Prostate gland (tissue), 2 donors: ENCODE results near the gene AMBP. TPM values are rescaled to one million over a fixed set of nuclear protein-coding genes. Genes with fewer than 3 reads are reported as not detected.
A peak's percentile ranks its signal among the peaks of the same experiment; 100 is the strongest.
"Not testable (repeated sequence)": the region's sequence is repeated elsewhere in the genome, so short reads cannot be mapped to it uniquely, and the experiment has no call there.

ENCODE experiments used
- DNase-seq: peaks from one replicate; pipeline ENCODE4 v3.0.0-alpha.2; 2019; ENCODE audit warnings: low spot score
- H3K27ac ChIP-seq, 2 donors: fragments of 200-600 bp; sonication (generic); 2 replicates each; pipeline ENCODE4 v1.5.1; 2017 to 2019
- H3K27me3 ChIP-seq: fragments of 200-600 bp; sonication (generic); replicated peaks from 2 replicates; pipeline ENCODE4 v1.5.1; 2019; ENCODE audit not compliant: insufficient read depth
- H3K36me3 ChIP-seq, 2 donors: fragments of 200-600 bp; sonication (generic); 1 replicate in 1 of 2; 2 replicates in 1 of 2; pipeline versions ENCODE4 v1.5.1 to v1.8.1; 2017 to 2019
- H3K4me1 ChIP-seq: fragments of 200-600 bp; sonication (generic); replicated peaks from 2 replicates; pipeline ENCODE4 v1.5.1; 2019
- H3K4me3 ChIP-seq, 2 donors: fragments of 200-600 bp; sonication (generic); 2 replicates each; pipeline ENCODE4 v1.5.1; 2017 to 2019
- H3K9me3 ChIP-seq: fragments of 200-600 bp; sonication (generic); 2 replicates; pipeline ENCODE4 v1.5.1; 2017
- POLR2A ChIP-seq: fragments of 450-650 bp; IDR thresholded peaks from one replicate; pipeline ENCODE4 v1.6.1; 2016; ENCODE audit warnings: antibody characterized with exemption, mild to moderate bottlenecking
- POLR2AphosphoS5 ChIP-seq: sonication (generic); formaldehyde crosslinking; IDR thresholded peaks from one replicate; pipeline ENCODE4 v1.6.1; 2017; ENCODE audit warnings: antibody characterized with exemption
- WGBS: methylation state at CpG from one replicate; pipeline ENCODE4 v1.1.5; 2018; 5-methylcytosine and 5-hydroxymethylcytosine counted together
- intact Hi-C: fragments of 100-400 bp; cut with DNase I; formaldehyde crosslinking; loops from one replicate; pipeline ENCODE4 v1.14.2; 2022
- total RNA-seq, 2 donors: library from RNA; depleted of rRNA; stranded (reverse); fragments of >200 nt; gene quantifications; one replicate each; pipeline ENCODE4 v1.1.0, GENCODE V29; 2016
- TF ChIP-seq, protein P1 (sequence below), 4 experiments: fragments of 200-600 bp in 2 of 4; fragments of 450-650 bp in 2 of 4; sonication (generic) in 2 of 4; IDR thresholded peaks; 1 replicate in 3 of 4; 2 replicates in 1 of 4; pipeline ENCODE4 v1.5.1; 2016 to 2019; ENCODE audit warnings: antibody characterized with exemption in 4 of 4, mild to moderate bottlenecking in 2 of 4, moderate library complexity in 2 of 4

AMBP gene
- total RNA-seq, 2 donors from 2014 or later: 0.23 to 1.5 TPM

GRCh38 chr9:114047717-114048116 is 30.4 kb downstream of the AMBP start:
- no peaks in the 10 kb centered on the region for H3K9me3 ChIP-seq
- no peak for DNase-seq
- H3K27ac ChIP-seq: no peak overlapping the region
- intact Hi-C loops: no loop called here
- H3K27me3 ChIP-seq: no peaks in the 10 kb centered on the region
- whole genome bisulfite sequencing: 75% methylated on average over 3 of the region's 3 CpGs
- TF ChIP-seq POLR2A (no peak), POLR2AphosphoS5 (no peak)
- TF ChIP-seq, protein P1, sequence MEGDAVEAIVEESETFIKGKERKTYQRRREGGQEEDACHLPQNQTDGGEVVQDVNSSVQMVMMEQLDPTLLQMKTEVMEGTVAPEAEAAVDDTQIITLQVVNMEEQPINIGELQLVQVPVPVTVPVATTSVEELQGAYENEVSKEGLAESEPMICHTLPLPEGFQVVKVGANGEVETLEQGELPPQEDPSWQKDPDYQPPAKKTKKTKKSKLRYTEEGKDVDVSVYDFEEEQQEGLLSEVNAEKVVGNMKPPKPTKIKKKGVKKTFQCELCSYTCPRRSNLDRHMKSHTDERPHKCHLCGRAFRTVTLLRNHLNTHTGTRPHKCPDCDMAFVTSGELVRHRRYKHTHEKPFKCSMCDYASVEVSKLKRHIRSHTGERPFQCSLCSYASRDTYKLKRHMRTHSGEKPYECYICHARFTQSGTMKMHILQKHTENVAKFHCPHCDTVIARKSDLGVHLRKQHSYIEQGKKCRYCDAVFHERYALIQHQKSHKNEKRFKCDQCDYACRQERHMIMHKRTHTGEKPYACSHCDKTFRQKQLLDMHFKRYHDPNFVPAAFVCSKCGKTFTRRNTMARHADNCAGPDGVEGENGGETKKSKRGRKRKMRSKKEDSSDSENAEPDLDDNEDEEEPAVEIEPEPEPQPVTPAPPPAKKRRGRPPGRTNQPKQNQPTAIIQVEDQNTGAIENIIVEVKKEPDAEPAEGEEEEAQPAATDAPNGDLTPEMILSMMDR (IDR thresholded peaks at IDR 0.05): no peak
- H3K36me3 ChIP-seq: peaks cover 0 to 10% of the 10 kb centered on the region in 2 donors
- no peak overlapping the region for H3K4me3 ChIP-seq
- H3K4me1 ChIP-seq: no peaks in the 10 kb centered on the region

- WGBS: 88% methylated on average over 1 of the region's 1 CpG
Measured at GRCh38 chr9:114046875-114047274, 31.2 kb downstream of the AMBP start.

GRCh38 chr9:114046237-114046755 is 31.8 kb downstream of the AMBP start:
- no peak overlapping the region for H3K4me3 ChIP-seq
- H3K4me1 ChIP-seq: no peaks in the 10 kb centered on the region
- no peaks in the 10 kb centered on the region for H3K9me3 ChIP-seq
- DNase-seq: no peak
- H3K36me3 ChIP-seq: peaks cover 0 to 10% of the 10 kb centered on the region in 2 donors
- TF ChIP-seq POLR2A (no peak), POLR2AphosphoS5 (no peak)
- TF ChIP-seq, protein P1 (IDR thresholded peaks at IDR 0.05): no peak
- intact Hi-C loops: no loop called here
- 73% methylated on average over 4 of the region's 4 CpGs for WGBS
- H3K27me3 ChIP-seq: no peaks in the 10 kb centered on the region
- H3K27ac ChIP-seq: no peak overlapping the region

More at GRCh38 chr9:114046875-114047274, 31.2 kb downstream of the AMBP start:
- Histone ChIP-seq H3K4me1 (no peaks in the 10 kb centered on the region), H3K27ac (no peak overlapping the region), H3K36me3 (peaks cover 0 to 10% of the 10 kb centered on the region in 2 donors), H3K4me3 (no peak overlapping the region), H3K27me3 (no peaks in the 10 kb centered on the region), H3K9me3 (no peaks in the 10 kb centered on the region)
- intact Hi-C loops: no loop called here
- no peak for TF ChIP-seq POLR2A
- no peak for TF ChIP-seq POLR2AphosphoS5
- TF ChIP-seq, protein P1 (IDR thresholded peaks at IDR 0.05): no peak
- no peak for DNase-seq

DNA sequence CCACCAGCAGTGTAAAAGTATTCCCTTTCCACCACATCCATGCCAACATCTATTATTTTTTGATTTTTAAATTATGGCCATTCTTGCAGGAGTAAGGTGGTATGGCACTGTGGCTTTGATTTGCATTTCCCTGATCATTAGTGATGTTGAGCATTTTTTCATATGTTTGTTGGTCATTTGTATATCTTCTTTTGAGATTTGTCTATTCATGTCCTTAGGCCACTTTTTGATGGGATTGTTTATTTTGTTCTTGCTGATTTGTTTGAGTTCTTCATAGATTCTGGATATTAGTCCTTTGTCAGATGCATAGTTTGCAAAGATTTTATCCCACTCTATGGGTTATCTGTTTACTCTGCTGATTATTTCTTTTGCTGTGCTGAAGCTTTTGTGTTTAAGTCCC is 34.4 kb downstream of the AMBP start:
- DNase-seq, H3K4me1 ChIP-seq, intact Hi-C loops, H3K27me3 ChIP-seq, H3K9me3 ChIP-seq, H3K27ac ChIP-seq, H3K4me3 ChIP-seq, H3K36me3 ChIP-seq: not testable (repeated sequence)

GRCh38 chr9:114039484-114039883 is 38.6 kb downstream of the AMBP start:
- TF ChIP-seq POLR2AphosphoS5: no peak
- TF ChIP-seq, protein P1 (IDR thresholded peaks at IDR 0.05): no peak
- TF ChIP-seq POLR2A: no peak

More at GRCh38 chr9:114039484-114039883, 38.6 kb downstream of the AMBP start:
- H3K4me1 ChIP-seq: no peaks in the 10 kb centered on the region
- intact Hi-C loops: loop anchor here (10.0 kb wide), 1 partner anchor 355 kb away; no protein-coding TSS in a partner anchor
- no peaks in the 10 kb centered on the region for H3K9me3 ChIP-seq
- H3K4me3 ChIP-seq: no peak overlapping the region
- 94% methylated on average over 5 of the region's 5 CpGs for whole genome bisulfite sequencing
- no peaks in the 10 kb centered on the region for H3K27me3 ChIP-seq
- DNase-seq: peak; percentile 1
- H3K27ac ChIP-seq: no peak overlapping the region
- no peaks in the 10 kb centered on the region for H3K36me3 ChIP-seq
